ENCODE results near the gene GNB5. TPM values are rescaled to one million over a fixed set of nuclear protein-coding genes. Genes with fewer than 3 reads are reported as not detected.
A peak's percentile ranks its signal among the peaks of the same experiment; 100 is the strongest.

The GNB5 gene
- total and polyA plus RNA-seq, 2 experiments from 2014 or later = 21.3 to 21.6 TPM

DNA sequence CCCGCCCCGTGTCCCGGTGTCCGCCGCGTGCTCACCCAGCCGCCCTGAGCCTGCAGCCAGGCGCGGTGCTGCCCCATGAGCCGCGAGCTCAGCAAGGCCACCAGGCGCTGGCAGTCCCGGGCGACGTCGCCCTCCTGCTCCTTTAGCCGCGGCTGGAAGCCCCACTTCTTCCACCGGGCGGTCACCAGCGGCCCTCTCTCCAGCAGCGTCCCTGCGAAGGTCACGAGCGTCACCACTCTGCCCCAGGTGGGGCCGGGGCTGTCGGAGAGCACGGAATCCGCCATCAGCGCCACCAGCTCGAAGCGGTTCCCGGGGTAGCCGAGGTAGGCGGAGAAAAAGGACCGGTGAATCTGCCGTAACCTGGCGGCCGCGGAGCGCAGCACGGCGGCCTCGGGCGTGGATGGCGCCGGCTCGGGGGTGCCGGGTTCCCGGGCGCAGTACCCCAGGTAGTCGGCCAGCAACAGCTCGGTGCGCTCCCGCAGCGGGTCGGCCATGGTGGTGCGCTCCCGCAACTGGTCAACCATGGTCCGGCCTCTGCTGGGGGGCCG, 78.9 kb downstream of the GNB5 start:
- Histone ChIP-seq H3K4me3 (no peak overlapping the region), H3K27me3 (peaks cover 4% of the 10 kb centered on the region), H2AFZ (peak overlapping the region; percentile 10), H3K9me2 (replicated peaks; ENCODE audit: insufficient read depth) (no peaks in the 10 kb centered on the region), H3K9me3 (ENCODE audit: low read depth) (no peaks in the 10 kb centered on the region), H3K79me2 (no peaks in the 10 kb centered on the region), H3K27ac (no peak overlapping the region), H4K20me1 (ENCODE audit: insufficient read depth, poor library complexity, severe bottlenecking) (no peaks in the 10 kb centered on the region), H3K36me3 (replicated peaks; ENCODE audit: insufficient read depth, low read depth) (no peaks in the 10 kb centered on the region), H3K4me2 (peak overlapping the region; percentile 76), H3K4me1 (ENCODE audit: insufficient read depth) (peaks cover 11% of the 10 kb centered on the region)
- TF ChIP-seq CTCF (IDR thresholded peaks at IDR 0.05; ENCODE audit: poor library complexity) = no peak
- no peak for TF ChIP-seq EZH2 (IDR thresholded peaks at IDR 0.05; ENCODE audit: borderline replicate concordance)
- TF ChIP-seq EZH2phosphoT487 (IDR thresholded peaks at IDR 0.05; ENCODE audit: low read depth, severe bottlenecking, unreplicated experiment) = no peak
- DNase-seq (ENCODE audit: low spot score) = peak; percentile 46
- 26% methylated on average over 54 of the region's 61 CpGs for WGBS (ENCODE audit: low lambda C conversion rate, missing lambda C conversion rate)

DNA sequence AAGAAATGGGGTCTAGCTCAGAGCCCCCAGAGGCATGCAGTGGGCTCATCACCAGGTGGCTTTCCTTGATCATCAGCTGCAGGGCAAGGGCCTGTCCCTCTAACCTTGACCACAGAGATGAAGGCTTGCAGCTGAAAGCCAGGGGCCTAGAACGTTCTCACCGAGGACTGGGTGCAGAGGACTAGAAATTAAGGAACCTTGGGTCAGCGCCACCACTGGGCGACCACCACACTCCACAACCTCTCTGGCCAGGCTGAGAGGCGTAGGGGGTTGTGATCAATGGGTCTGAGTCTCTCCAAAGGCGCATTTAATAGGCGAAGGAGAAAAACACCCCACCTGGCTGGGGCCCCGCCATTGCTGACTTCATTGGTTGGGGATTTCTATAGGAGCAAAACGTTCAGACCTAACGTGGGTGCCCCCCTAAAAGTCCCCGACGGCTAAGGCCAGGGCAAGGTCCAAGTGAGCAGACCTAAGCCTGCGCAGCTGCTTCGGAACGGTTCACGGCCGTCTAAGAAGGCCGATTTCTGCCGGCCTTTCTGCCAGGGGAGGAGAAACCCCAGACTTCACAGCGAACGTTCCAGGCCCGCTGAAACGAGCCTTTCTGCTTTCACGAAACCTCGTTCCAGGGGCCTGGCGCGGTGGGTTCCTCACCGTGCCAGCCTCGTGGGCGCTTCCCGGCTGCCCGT, 79.5 kb downstream of the GNB5 start:
- Histone ChIP-seq H4K20me1 (ENCODE audit: insufficient read depth, poor library complexity, severe bottlenecking) (no peaks in the 10 kb centered on the region), H2AFZ (peak overlapping the region; percentile 10), H3K27ac (no peak overlapping the region), H3K27me3 (peaks cover 4% of the 10 kb centered on the region), H3K4me3 (no peak overlapping the region), H3K79me2 (no peaks in the 10 kb centered on the region), H3K9me3 (ENCODE audit: low read depth) (no peaks in the 10 kb centered on the region), H3K9me2 (replicated peaks; ENCODE audit: insufficient read depth) (no peaks in the 10 kb centered on the region), H3K36me3 (replicated peaks; ENCODE audit: insufficient read depth, low read depth) (no peaks in the 10 kb centered on the region), H3K4me1 (ENCODE audit: insufficient read depth) (peaks cover 9% of the 10 kb centered on the region), H3K4me2 (peak overlapping the region; percentile 76)
- no peak for DNase-seq (ENCODE audit: low spot score)
- TF ChIP-seq EZH2 (IDR thresholded peaks at IDR 0.05; ENCODE audit: borderline replicate concordance) = no peak
- no peak for TF ChIP-seq EZH2phosphoT487 (IDR thresholded peaks at IDR 0.05; ENCODE audit: low read depth, severe bottlenecking, unreplicated experiment)
- no peak for TF ChIP-seq CTCF (IDR thresholded peaks at IDR 0.05; ENCODE audit: poor library complexity)
- WGBS (ENCODE audit: low lambda C conversion rate, missing lambda C conversion rate) = 75% methylated on average over 31 of the region's 32 CpGs

DNA sequence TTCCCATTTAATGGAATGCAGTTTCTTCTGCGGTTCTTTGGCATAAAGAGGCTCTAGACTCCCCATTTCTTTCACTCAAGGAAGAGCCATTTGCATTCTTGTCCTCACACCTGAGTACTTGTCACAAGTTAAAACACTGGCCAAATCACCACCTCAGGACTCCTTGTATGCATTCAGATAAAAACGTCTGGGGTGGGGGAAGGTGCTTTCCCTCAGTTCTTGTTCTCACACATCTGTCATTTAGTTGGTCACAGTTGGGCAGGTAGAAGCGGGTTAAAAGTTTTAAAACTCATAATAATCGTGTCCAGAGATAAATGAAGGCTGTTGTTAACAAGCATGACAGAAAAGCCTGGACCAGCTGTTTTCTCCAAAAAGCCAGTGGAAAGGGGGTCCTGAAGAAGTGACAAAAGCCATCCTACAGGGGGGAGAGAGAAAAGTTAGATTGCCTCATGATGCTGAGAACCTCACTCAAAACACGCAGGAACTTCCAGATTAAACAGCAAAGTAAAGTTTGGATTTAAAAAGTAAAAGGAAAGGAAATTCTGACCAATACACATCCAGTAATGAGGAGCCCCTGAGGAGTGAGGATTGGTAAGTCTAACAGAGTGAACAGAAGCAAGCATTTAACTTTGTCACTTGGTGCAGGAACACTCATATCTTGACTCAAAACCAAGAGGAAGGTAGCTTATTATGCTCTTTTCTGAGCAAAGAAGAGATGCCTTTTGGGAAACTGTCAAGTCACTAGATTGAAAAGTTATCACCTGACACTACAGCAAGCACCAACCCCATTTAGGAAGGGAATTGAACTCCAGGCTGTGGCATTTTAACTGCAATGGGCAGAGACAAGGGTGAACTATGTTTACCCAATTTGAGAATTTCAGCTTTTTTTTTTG, 81.4 kb downstream of the GNB5 start:
- H3K27ac ChIP-seq = no peak overlapping the region
- DNase-seq (ENCODE audit: low spot score) = no peak
- 52% methylated on average over 5 of the region's 5 CpGs for WGBS (ENCODE audit: low lambda C conversion rate, missing lambda C conversion rate)
- no peaks in the 10 kb centered on the region for H3K79me2 ChIP-seq
- H3K4me2 ChIP-seq = no peak overlapping the region
- H2AFZ ChIP-seq = no peak overlapping the region
- H3K27me3 ChIP-seq = peaks cover 4% of the 10 kb centered on the region
- TF ChIP-seq CTCF (IDR thresholded peaks at IDR 0.05; ENCODE audit: poor library complexity) = no peak
- TF ChIP-seq EZH2 (IDR thresholded peaks at IDR 0.05; ENCODE audit: borderline replicate concordance) = no peak
- no peak for TF ChIP-seq EZH2phosphoT487 (IDR thresholded peaks at IDR 0.05; ENCODE audit: low read depth, severe bottlenecking, unreplicated experiment)
- H4K20me1 ChIP-seq (ENCODE audit: insufficient read depth, poor library complexity, severe bottlenecking) = no peaks in the 10 kb centered on the region
- H3K4me3 ChIP-seq = no peak overlapping the region
- H3K9me2 ChIP-seq (replicated peaks; ENCODE audit: insufficient read depth) = no peaks in the 10 kb centered on the region
- H3K9me3 ChIP-seq (ENCODE audit: low read depth) = no peaks in the 10 kb centered on the region
- no peaks in the 10 kb centered on the region for H3K36me3 ChIP-seq (replicated peaks; ENCODE audit: insufficient read depth, low read depth)
- no peaks in the 10 kb centered on the region for H3K4me1 ChIP-seq (ENCODE audit: insufficient read depth)

All from hepatocyte (in vitro differentiated cells).